ENCODE measurements around the gene ZNF280A.
A peak's percentile ranks its signal among the peaks of the same experiment; 100 is the strongest.
"Not testable (repeated sequence)": the region's sequence is repeated elsewhere in the genome, so short reads cannot be mapped to it uniquely, and the experiment has no call there.

The ZNF280A gene

DNA sequence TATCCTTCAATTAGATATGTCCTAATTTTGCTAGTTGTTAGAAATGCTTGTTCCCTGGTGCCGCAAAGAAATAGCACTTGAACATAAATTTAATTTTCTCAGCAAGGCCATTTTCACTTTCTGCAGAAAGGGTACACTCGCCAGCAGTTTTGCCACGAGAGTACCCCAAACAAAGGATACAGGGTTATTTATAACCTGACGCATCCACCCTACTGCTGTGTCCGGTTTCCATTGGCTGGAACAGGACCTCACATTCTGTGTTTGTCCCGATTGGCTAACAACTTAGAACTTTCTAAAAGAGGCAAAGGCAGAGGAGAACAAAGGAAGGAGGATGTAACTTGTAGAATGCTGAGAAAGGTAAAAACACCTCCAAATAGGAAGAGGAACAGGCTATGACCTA, 10.2 kb downstream of the ZNF280A start:
- not testable (repeated sequence) for DNase-seq

DNA sequence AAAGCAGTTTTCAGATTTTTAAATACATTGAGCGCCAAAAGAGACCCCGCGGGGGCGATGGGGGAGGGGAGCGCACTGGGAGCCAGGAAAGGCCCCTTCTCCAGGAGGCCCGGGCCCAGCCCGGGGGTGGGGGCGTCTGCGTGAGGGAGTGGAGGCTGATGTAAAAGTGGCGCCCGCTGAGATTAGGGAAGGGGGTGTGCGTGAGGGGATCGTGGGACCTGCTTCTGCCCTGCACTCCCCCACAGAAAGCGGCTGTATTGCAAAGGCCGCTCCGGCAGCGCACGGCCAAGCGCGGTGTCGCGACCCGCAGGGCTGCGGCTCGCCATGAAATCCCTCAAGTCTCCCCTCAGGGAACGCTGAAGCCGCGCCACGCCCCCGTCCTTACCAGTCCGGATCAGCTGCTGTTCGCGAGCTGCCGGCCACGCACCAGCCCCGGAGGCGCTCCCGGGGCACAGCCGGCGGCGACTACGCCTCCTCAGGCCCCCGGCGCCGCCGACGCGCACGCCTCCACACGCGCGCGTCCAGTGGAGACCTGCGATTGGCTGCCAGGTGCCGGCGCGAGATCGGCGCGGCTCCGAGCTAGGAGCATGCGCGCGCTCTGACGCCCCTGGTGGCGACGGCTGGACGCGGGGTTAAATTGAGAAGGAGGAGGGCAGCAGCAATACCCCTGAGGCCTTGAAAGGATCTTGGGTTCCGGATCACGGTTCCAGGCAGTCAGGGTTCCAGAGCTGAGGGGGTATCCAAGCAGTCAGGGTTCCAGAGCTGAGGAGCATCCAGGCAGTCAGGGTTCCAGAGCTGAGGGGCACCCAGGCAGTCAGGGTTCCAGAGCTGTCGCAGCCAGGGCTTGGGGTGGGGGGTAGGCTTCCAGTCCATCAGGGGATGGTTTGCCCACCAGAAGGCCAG, 11.5 kb downstream of the ZNF280A start, which contains the start of gene ZNF280B:
ZNF280B (minus strand) TSS at position 469 of the 903 bp plus-strand sequence. CDS start 19,344 bp downstream, outside the sequence.
- DNase-seq: peak; percentile 76

DNA sequence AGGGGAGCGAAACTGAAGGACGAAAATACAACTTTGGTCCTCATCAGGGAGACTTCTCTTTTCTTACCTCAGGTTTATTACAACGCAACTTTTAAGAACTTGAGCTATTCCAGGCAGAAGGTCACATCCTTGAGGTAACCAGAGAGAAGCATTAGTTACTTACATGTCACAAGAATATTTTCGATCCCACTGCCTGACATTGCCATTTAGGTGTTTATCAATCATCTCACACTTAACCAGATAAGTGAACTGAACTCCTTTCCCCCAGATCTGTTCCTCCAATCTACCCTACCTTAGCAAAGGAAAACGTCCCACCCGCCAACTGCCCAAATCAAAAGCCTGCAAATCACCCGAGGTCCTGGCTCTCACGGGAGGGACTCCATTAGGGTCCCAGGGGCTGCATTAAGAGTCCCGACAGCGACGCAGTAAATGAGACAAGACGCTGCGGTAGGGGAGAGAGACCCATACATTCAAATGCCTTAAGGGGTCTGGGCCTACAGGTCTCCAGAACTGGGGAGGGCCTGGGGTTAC, 12.3 kb downstream of the ZNF280A start:
- no peak for DNase-seq

DNA sequence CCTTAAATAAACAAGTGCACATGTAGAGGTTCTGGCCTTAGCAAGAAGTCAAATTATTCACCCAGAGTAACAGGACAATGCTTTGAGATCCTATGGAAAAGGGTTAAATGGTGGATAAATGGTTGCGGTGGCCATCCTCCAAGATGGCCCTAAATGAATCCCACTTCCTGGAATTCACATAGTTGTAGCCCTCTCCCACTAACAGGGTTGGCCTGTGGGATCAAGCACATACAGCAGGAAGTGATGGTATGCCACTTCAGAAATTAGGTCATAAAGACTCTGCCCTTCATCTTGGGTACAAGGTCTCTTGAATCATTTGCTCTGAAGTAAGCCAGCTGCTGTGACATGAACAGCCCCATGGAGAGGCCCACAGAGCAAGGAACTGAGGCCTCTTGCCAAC, 13.3 kb downstream of the ZNF280A start:
- no peak for DNase-seq

DNA sequence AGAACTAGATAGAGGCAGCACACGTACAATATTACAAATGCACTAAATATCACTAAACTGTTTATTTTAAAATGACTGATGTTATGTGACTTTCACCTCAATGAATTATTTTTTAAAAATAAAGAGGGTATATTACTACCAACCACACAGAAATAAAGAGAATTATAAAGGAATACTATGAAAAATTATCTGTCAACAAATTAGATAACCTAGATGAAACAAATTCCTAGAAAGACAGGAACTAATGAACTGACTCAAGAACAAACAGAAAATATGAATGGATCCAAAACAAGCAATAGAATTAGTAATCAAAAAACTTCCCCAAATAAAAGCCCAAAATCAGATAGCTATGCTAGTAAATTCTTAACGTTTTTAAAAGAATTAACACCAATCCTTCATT, 21.8 kb downstream of the ZNF280A start:
- DNase-seq: no peak

DNA sequence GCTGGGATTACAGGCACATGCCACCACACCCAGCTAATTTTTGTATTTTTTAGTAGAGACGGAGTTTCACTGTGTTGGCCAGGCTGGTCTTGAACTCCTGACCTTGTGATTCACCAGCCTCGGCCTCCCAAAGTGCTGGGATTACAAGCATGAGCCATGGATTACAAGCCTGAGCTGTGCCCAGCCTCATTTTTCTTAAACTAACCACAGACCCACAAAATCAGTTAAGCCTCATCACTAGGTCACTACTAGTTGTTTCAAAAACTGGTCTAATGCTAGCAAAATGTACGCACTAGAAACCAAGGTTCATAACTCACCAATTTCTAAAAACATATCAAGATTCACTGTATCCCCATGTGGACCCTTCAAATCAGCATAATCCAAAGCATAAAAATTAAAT, 28.5 kb downstream of the ZNF280A start:
- not testable (repeated sequence) for DNase-seq

DNA sequence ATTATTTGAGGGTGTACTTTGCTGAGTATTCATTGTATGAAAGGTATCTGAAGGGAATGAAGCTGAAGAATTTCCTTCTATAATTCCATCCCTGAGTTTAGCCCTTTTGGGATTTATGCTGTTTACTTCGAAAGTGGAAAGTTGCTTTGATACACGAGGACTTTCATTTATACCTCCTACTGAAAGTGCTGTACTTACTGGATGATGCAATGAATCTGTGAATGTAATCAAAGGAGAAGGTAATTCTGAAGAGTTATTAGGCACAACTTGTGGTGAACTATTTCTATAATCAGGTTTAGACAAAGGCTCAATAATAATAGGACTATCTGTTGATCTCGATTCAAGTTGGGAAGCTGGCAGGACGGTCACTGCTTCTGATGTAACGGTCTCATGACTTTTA, 31.3 kb downstream of the ZNF280A start:
- no peak for DNase-seq

DNA sequence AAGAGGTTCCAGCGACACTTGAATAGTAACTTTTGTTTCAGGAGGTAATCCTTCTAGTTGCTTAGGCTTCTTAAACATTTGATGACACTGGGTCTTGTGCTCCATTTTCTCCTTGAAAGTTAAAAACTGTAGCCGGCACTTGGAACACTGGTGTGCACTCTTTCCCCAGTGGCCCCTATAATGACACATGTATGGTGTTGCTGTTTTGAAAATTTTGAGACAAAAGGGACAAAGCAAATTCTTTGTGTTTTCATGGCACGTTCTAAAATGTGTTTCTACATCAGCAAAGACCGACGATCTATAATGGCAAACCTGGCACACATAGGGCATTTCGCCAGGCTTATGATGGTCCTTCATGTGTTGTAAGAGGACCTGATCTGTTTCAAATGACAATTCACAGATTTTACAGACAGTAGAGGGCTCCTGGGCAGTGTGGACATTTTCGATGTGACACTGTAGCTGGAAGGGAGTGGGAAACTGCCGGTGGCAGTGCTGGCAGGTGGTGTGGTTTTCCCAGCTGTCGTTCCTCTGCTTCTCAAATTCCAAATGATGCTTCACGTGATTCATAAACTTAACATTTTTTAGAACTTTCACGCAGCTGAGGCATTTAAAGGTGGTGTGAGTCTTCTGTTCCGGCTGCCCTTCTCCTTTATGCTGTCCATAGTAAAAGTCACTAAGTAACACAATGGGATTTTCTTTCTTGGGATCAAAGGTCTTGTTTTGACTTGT, 32.0 kb downstream of the ZNF280A start:
- DNase-seq: no peak

DNA sequence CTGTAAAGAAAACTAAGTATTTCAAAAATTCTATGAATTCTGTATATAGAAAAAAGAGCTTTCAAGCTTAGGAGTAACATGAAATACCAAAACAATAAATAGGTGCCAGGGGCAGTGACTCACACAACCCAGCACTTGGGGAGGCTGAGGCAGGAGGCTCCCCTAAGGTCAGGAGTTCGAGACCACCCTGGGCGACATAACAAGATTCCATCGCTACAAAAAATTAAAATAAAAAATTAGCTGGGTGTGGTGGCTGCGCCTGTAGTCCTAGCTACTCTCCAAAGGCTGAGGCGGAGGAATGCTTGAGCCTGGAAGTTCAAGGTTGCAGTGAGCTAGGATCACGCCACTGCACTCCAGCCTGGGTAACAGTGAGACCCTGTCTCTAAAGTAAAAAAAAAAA, 33.0 kb downstream of the ZNF280A start:
- no peak for DNase-seq

DNA sequence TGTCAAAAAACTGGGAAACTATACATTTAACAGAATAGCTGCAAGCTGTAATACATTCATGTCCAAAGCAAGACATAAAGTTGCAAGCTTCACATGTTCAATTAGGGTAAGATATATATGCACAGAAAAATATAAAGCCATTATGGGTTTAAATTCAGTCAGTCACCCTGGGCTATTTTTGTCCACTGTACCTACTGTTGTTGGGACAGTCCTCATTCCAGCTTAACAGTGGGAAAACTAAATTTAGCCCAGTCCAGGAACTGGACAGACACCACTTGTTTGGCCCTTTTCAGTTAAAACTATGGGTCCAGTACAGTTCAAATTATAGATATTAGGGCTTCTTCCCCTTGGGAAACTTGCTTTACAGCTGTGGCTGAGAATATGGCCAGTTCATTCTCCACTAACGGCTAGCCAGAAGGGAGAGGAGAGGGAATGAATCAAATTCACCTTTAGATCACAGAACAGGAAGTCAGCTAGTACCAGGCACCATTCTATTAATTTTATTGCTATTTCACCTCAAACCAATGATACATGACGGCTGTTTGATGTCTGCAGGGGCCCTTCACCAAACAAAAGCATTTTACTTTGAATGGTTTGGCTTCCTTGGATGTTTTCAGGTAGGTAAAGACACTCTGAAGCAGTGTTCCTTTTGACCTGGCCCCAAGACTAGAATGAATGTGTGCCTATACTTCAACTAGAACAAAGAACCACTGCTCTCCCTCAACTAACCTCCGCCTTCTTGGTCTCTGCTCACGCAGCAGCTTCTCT, 33.8 kb downstream of the ZNF280A start:
- no peak for DNase-seq

DNA sequence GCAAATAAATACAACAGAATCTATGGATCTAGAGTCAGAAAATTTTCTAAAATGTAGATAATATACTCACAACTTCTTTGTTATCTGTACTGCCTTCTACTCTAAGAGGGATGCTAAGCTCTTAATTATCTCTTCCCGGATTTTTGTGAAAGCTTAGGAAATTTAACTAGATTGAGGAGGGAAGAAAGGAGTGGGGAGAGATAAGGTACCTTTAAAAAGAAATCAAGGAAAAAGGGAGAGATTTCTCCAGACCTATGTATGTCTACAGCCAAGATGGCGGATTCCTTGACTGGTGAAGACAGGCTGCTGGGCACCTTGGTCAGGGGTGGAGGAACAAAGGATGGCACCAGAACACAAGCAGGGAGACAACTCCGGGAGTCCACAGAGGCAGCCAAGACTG, 34.5 kb downstream of the ZNF280A start:
- no peak for DNase-seq

DNA sequence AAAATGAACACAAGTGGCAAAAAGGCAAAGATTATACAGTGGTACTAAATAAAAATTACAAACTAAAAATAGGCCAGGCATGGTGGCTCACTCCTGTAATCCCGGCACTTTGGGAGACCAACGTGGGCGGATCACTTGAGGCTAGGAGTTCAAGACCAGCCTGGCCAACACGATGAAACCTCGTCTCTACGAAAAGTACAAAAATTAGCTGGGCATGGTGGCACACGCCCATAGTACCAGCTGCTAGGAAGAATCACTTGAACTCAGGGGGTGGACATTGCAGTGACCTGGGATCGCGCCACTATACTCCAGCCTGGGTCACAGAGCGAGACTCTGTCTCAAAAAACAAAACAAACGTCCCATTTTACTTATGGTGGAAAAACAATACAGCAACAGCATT, 36.0 kb downstream of the ZNF280A start:
- no peak for DNase-seq

DNA sequence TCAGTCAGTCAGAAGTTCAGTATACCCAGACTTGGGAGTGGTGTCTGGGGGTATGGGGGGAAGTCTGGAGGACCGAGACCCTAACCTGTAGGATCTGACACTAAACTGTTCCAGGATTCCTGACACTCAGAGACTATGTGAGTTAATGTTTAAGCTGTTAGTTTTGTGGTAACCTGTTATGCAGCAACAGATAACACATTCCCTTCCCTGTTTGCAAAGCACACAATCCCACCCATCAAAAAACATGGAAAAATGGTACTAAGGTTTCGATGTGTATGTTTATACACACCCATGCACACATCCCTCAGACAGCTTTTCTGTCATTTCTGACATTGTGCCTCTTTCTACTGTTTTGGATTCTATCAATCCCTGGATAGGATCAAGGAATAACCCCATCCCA, 39.1 kb downstream of the ZNF280A start:
- DNase-seq: no peak

DNA sequence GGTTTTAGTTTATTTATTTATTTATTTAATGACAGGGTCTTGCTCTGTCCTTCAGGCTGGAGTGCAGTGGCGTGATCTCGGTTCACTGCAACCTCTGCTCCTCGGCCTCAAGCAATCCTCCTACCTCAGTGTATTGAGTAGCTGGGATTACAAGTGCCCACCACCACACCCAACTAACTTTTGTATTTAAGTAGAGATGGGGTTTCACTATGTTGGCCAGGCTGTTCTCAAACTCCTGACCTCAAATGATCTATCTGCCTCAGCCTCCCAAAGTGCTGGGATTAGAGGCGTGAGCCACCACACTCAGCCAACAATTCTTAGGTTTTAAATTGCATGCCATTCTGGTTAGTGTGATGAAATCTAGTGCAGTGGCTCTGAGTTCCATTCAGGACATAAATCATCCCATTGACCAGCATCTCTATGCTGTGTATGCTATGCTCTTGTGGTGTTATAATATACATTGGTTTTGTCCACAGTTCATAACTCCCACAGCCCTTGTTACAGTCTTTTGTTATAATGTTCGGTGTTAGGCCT, 40.0 kb downstream of the ZNF280A start:
- no peak for DNase-seq

DNA sequence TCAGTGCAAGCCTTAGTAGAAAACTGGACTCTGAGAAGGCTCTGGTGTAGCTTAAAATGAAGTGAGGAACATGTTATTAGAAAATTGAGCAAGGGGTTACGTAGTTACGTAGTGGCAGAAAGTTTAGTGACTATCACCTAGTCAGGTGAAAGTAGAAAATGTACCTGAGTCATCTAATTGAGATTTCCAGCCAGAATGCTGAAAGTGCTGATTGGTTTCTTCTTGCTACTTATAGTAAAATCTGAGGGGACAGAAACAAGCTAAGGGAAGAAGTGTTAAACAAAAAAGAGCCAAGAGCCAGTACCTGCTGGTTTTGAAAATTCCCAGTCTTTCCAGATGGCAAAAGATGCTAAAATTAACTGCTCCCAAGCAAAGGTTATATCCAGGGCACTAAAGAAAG, 41.0 kb downstream of the ZNF280A start:
- DNase-seq: no peak

DNA sequence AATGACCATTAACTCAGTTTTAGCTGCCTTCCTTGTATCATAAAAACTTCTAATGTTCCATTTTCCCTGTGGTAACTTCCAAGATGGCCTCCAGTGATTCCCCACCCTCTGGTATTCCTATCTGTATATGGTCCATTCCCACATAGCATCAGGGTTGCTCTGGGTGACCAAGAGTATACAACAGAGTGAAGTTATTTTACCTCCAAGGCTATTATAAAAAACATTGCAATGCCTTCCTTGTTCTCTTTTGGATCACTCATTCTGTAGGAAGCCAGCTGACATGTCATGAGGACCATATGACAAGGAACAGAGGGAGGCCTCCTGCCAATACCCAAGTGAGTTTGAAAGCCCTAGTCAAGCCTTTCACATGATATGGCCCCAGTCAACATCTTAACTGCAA, 41.6 kb downstream of the ZNF280A start:
- no peak for DNase-seq

DNA sequence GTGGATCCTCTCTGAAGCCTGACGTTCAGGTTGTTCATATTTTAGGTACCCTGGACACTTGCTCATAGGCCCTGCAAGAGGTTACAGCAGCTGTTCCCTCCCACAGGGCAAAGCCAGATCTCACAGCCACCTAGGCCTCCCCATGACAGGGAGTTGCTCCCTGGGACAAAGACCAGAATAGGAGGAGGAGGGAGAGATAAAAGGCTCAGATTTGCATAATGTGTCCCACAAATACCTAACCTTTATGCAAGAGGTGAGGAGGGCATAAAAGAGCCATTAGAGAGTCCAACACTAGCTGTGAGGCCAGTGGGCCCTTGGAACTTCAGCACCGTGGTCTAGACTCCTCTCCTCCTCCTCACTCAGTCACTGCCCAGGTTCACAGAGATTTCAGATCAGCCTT, 45.3 kb downstream of the ZNF280A start:
- DNase-seq: no peak

DNA sequence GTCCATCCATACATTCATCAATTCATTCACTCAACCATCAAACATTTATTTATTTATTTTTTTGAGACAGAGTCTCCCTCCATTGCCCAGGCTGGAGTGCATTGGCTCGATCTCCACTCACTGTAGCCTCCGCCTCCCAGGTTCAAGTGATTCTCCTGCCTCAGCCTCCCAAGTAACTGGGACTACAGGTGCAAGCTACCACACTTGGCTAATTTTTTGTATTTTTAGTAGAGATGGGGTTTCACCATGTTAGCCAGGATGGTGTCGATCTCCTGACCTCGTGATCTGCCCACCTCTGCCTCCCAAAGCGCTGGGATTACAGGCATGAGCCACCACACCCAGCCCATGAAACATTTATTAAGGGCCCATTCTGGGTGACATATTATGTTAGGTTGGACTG, 49.0 kb downstream of the ZNF280A start:
- not testable (repeated sequence) for DNase-seq

DNA sequence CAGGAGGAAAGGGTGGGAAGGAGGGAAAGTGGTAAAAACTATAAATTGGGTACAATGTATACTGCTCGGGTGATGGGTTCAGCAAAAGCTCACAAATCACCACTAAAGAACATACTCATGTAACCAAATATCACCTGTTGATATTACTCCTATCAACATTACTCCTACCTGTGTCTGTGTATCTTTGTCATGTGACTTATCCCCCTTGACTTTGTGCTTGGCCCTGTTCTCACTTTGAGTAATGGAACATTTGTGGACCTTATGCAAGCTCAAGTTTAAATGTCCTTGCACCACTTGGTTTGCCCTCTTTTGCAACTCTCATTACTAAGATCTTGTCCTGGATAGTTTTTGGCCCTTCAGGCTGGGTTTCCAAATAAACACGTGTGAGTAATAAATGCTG, 50.5 kb downstream of the ZNF280A start:
- no peak for DNase-seq

DNA sequence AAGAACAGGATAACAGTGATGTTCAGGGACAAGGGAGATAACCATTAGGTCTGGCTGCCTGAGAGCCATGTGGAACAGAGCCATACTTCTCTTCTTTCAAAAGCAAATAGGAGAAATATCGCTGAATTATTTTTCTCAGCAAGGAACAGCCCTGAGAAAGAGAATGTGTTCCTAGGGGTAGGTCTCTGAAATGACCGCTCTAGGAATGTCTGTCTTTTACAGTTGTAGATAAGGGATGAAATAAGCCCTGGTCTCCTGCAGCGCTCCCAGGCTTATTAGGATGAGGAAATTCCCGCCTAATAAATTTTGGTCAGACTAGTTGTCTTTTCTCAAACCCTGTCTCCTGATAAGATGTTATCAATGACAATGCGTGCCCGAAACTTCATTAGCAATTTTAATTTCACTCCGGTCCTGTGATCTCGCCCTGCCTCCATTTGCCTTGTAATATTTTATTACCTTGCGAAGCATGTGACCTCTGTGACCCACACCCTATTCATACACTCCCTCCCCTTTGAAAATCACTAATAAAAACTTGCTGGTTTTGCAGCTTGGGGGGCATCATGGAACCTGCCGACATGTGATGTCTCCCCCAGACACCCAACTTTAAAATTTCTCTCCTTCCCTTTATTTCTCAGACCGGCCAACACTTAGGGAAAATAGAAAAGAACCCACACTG, 51.1 kb downstream of the ZNF280A start:
- not testable (repeated sequence) for DNase-seq

DNA sequence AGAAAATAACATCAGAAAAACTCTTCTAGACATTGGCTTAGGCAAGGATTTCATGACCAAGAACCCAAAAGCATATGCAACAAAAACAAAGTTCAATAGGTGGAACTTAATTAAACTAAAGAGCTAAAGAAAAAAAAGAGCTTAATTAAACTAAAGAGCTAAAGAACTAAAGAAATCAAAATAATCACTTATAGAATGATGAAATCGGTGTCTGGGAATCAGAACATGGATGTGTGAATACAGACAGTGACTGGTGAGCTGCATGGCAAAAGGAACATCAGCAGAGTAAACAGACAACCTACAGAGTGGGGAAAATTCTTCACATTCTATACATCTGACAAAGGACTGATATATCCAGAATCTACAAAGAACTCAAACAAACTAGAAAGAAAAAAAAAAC, 53.0 kb downstream of the ZNF280A start:
- DNase-seq: no peak

DNA sequence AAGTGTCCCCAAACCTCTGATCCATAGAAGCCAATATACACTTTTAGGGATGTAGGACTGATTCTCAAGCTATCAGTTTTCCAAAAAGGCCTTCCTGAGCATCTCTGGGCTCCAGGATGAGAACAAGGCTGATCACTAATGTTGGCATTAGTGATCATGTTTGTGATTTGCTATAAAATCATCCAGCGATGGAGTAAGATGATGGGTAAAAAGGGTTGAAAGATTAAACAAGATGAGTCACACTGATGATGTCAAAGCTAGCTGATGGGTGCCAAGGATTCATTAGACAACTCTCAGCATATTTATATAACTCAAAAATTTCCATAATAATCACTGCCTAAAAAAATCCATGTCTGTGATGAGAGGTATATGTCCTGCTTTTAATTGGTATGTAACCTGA, 54.3 kb downstream of the ZNF280A start:
- no peak for DNase-seq

Measured in kidney glomerular epithelial cell (primary cell).